ENCODE measurements around the gene GREM2.

Gene GREM2

DNA sequence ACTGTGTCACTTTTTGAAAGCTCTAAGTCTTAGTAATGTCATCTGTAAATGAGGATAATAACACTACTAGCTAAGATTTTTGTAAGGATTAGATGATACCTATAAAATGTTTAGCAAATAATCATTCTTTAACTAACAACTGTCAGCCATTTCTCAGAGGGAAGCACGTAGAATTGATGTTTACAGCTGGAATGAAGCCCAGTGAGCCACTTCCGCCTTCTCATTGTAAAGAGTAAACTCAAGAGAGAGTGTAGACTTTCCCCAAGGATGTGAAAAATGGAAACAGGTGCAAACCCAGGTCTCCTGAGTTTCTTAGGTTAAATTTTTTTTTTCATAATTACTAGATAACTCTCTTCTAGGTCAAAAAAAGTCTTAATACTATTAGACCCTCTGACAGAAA lies 4.9 kb downstream of the GREM2 start:
- H3K4me3 ChIP-seq (ENCODE audit: low read length, poor library complexity, severe bottlenecking): no peak overlapping the region
- no peaks in the 10 kb centered on the region for H3K9me3 ChIP-seq (ENCODE audit: insufficient read depth, low read depth, low read length)
- no peak for TF ChIP-seq EZH2phosphoT487 (IDR thresholded peaks at IDR 0.05; ENCODE audit: borderline replicate concordance)
- TF ChIP-seq, protein P1, sequence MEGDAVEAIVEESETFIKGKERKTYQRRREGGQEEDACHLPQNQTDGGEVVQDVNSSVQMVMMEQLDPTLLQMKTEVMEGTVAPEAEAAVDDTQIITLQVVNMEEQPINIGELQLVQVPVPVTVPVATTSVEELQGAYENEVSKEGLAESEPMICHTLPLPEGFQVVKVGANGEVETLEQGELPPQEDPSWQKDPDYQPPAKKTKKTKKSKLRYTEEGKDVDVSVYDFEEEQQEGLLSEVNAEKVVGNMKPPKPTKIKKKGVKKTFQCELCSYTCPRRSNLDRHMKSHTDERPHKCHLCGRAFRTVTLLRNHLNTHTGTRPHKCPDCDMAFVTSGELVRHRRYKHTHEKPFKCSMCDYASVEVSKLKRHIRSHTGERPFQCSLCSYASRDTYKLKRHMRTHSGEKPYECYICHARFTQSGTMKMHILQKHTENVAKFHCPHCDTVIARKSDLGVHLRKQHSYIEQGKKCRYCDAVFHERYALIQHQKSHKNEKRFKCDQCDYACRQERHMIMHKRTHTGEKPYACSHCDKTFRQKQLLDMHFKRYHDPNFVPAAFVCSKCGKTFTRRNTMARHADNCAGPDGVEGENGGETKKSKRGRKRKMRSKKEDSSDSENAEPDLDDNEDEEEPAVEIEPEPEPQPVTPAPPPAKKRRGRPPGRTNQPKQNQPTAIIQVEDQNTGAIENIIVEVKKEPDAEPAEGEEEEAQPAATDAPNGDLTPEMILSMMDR (conservative IDR thresholded peaks at IDR 0.05; ENCODE audit: low read length): no peak
- no peaks in the 10 kb centered on the region for H3K36me3 ChIP-seq (ENCODE audit: insufficient read depth, low read length)
- H3K4me1 ChIP-seq (ENCODE audit: insufficient read depth, low read length, poor library complexity, severe bottlenecking): no peaks in the 10 kb centered on the region
- H3F3A ChIP-seq (ENCODE audit: low read depth): no peaks in the 10 kb centered on the region
- H4K20me1 ChIP-seq (ENCODE audit: insufficient read depth, low read length, poor library complexity, severe bottlenecking): no peaks in the 10 kb centered on the region
- no peaks in the 10 kb centered on the region for H3K79me2 ChIP-seq (ENCODE audit: insufficient read depth, low read length)
- no peak overlapping the region for H2AFZ ChIP-seq (ENCODE audit: low read length)
- no peak overlapping the region for H3K4me2 ChIP-seq (ENCODE audit: low read depth, low read length, poor library complexity, severe bottlenecking)
- H3K9me2 ChIP-seq (replicated peaks; ENCODE audit: low read depth, low read length): no peaks in the 10 kb centered on the region
- H3K9ac ChIP-seq (ENCODE audit: low read depth, low read length, poor library complexity, severe bottlenecking): no peak overlapping the region
- H3K27me3 ChIP-seq (ENCODE audit: insufficient read depth, low read length, poor library complexity, severe bottlenecking): no peaks in the 10 kb centered on the region

DNA sequence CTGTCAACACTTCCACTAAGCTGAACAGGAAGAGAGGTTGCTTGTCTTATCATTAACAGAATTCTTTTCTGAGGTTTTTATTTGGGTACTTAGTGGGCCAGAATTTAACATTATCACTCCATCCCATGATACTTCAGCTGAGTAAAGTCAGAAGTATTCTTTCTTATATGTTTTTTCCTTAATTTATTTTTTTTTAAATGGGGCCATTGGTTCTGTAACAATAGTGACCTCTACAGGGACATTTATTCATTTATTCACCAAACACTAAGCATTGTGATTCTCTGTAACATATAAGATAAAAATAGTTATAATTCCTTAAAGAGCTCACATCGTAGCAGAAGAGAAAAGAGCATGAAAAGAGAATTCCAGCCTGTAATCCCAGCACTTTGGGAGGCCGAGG lies 9.8 kb downstream of the GREM2 start:
- H3K9ac ChIP-seq (ENCODE audit: low read depth, low read length, poor library complexity, severe bottlenecking): no peak overlapping the region
- H3K9me2 ChIP-seq (replicated peaks; ENCODE audit: low read depth, low read length): no peaks in the 10 kb centered on the region
- no peak overlapping the region for H2AFZ ChIP-seq (ENCODE audit: low read length)
- H3K79me2 ChIP-seq (ENCODE audit: insufficient read depth, low read length): no peaks in the 10 kb centered on the region
- H3K36me3 ChIP-seq (ENCODE audit: insufficient read depth, low read length): no peaks in the 10 kb centered on the region
- H3K27me3 ChIP-seq (ENCODE audit: insufficient read depth, low read length, poor library complexity, severe bottlenecking): no peaks in the 10 kb centered on the region
- H3K4me2 ChIP-seq (ENCODE audit: low read depth, low read length, poor library complexity, severe bottlenecking): no peak overlapping the region
- TF ChIP-seq EZH2phosphoT487 (IDR thresholded peaks at IDR 0.05; ENCODE audit: borderline replicate concordance): no peak
- TF ChIP-seq, protein P1 (conservative IDR thresholded peaks at IDR 0.05; ENCODE audit: low read length): no peak
- no peak overlapping the region for H3K4me3 ChIP-seq (ENCODE audit: low read length, poor library complexity, severe bottlenecking)
- no peaks in the 10 kb centered on the region for H4K20me1 ChIP-seq (ENCODE audit: insufficient read depth, low read length, poor library complexity, severe bottlenecking)
- no peaks in the 10 kb centered on the region for H3K4me1 ChIP-seq (ENCODE audit: insufficient read depth, low read length, poor library complexity, severe bottlenecking)
- no peaks in the 10 kb centered on the region for H3F3A ChIP-seq (ENCODE audit: low read depth)
- no peaks in the 10 kb centered on the region; the same call in 1 of the 2 replicates for H3K9me3 ChIP-seq (ENCODE audit: insufficient read depth, low read depth, low read length)

DNA sequence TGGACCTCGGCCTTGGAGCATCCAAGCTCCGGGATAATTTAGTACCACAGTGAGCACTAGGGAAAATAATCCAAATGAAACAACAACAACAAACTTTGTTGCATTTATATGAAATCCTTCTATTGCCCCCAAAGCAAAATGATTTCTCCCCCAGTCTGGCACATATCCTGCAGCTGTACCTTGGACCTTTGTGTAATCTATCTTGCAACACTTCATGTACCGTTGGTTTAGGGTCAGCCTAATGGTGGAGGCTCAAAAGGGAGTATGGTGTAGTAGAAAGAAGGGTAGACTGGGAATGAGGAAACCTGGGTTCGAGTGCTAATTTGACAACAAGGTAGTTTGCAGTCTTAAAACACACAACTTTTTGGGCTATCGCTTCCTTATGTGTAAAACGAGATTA lies 12.1 kb downstream of the GREM2 start:
- no peaks in the 10 kb centered on the region for H3K27me3 ChIP-seq (ENCODE audit: insufficient read depth, low read length, poor library complexity, severe bottlenecking)
- no peaks in the 10 kb centered on the region for H3K36me3 ChIP-seq (ENCODE audit: insufficient read depth, low read length)
- no peaks in the 10 kb centered on the region; the same call in 1 of the 2 replicates for H3K9me3 ChIP-seq (ENCODE audit: insufficient read depth, low read depth, low read length)
- no peaks in the 10 kb centered on the region for H3F3A ChIP-seq (ENCODE audit: low read depth)
- no peak for TF ChIP-seq EZH2phosphoT487 (IDR thresholded peaks at IDR 0.05; ENCODE audit: borderline replicate concordance)
- TF ChIP-seq, protein P1 (conservative IDR thresholded peaks at IDR 0.05; ENCODE audit: low read length): no peak
- no peaks in the 10 kb centered on the region for H3K9me2 ChIP-seq (replicated peaks; ENCODE audit: low read depth, low read length)
- no peak overlapping the region for H3K4me2 ChIP-seq (ENCODE audit: low read depth, low read length, poor library complexity, severe bottlenecking)
- H4K20me1 ChIP-seq (ENCODE audit: insufficient read depth, low read length, poor library complexity, severe bottlenecking): no peaks in the 10 kb centered on the region
- no peak overlapping the region for H3K9ac ChIP-seq (ENCODE audit: low read depth, low read length, poor library complexity, severe bottlenecking)
- H2AFZ ChIP-seq (ENCODE audit: low read length): no peak overlapping the region
- H3K4me3 ChIP-seq (ENCODE audit: low read length, poor library complexity, severe bottlenecking): no peak overlapping the region
- no peaks in the 10 kb centered on the region for H3K79me2 ChIP-seq (ENCODE audit: insufficient read depth, low read length)
- no peaks in the 10 kb centered on the region for H3K4me1 ChIP-seq (ENCODE audit: insufficient read depth, low read length, poor library complexity, severe bottlenecking)

All from Loucy (cell line).